K562 (cell line): Measurements from ENCODE around the gene CNTROB. TPM values are rescaled to one million over a fixed set of nuclear protein-coding genes. Genes with fewer than 3 reads are reported as not detected.

Source experiments
- BHLHE40 ChIP-seq: IDR thresholded peaks from 2 replicates; pipeline ENCODE4 v1.6.1; 2011; ENCODE audit warnings: low read length, improper control_type of control experiment
- CBX8 ChIP-seq: fragments of 200-600 bp; sonication (generic); IDR thresholded peaks from 2 replicates; pipeline ENCODE4 v1.6.1; 2012; ENCODE audit warnings: borderline replicate concordance, mixed run types, low read depth, mild to moderate bottlenecking, moderate library complexity, mixed read lengths, low read length, control low read depth, inconsistent platforms; ENCODE audit not compliant: poor library complexity, severe bottlenecking; ENCODE audit errors: extremely low read depth
- ELK1 ChIP-seq: sonication (generic); formaldehyde crosslinking; IDR thresholded peaks from 2 replicates; pipeline ENCODE4 v1.8.1; 2022; ENCODE audit warnings: missing genetic modification reagents
- FOXP4 ChIP-seq: sonication (generic); formaldehyde crosslinking; IDR thresholded peaks from 2 replicates; pipeline ENCODE4 v1.8.0; 2022; ENCODE audit warnings: mild to moderate bottlenecking, missing genetic modification reagents, borderline replicate concordance
- MAFF ChIP-seq: IDR thresholded peaks from 2 replicates; pipeline ENCODE4 v1.6.1; 2012; ENCODE audit warnings: low read length, improper control_type of control experiment
- MBD1 ChIP-seq: fragments of 250-450 bp; sonication (Bioruptor Pico); IDR thresholded peaks from 2 replicates; pipeline ENCODE4 v1.8.0; 2022; ENCODE audit warnings: inconsistent platforms
- MXI1 ChIP-seq: IDR thresholded peaks from 2 replicates; pipeline ENCODE4 v1.6.1; 2011; ENCODE audit warnings: low read depth, mild to moderate bottlenecking, improper control_type of control experiment, low read length
- NUFIP1 ChIP-seq: fragments of 450-650 bp; IDR thresholded peaks from 2 replicates; pipeline ENCODE4 v1.6.1; 2018; ENCODE audit not compliant: partially characterized antibody
- POLR2AphosphoS2 ChIP-seq: IDR thresholded peaks from 2 replicates; pipeline ENCODE4 v1.6.1; 2012; ENCODE audit warnings: low read length, improper control_type of control experiment
- SMARCA5 ChIP-seq: fragments of 450-650 bp; IDR thresholded peaks from 2 replicates; pipeline ENCODE4 v1.6.1; 2016
- STAT6 ChIP-seq: sonication (generic); formaldehyde crosslinking; IDR thresholded peaks from 2 replicates; pipeline ENCODE4 v1.8.1; 2023; ENCODE audit warnings: mild to moderate bottlenecking, missing genetic modification reagents
- TAF15 ChIP-seq: fragments of 200-400 bp; formaldehyde crosslinking; IDR thresholded peaks from 2 replicates; pipeline ENCODE4 v1.6.1; 2017; ENCODE audit warnings: mild to moderate bottlenecking, low read depth, low read length, moderate library complexity
- TRIM28 ChIP-seq: fragments of 450-650 bp; IDR thresholded peaks from 2 replicates; pipeline ENCODE4 v1.6.1; 2017
- YY1 ChIP-seq, 3 experiments: IDR thresholded peaks; 2 replicates each; pipeline ENCODE4 v1.6.1; 2011; ENCODE audit warnings: low read length in 2 of 3, mild to moderate bottlenecking in 2 of 3, moderate library complexity in 2 of 3, borderline replicate concordance in 1 of 3, control low read depth in 1 of 3, low read depth in 1 of 3; ENCODE audit not compliant: insufficient read depth in 3 of 3, insufficient replicate concordance in 2 of 3, control insufficient read depth in 1 of 3, insufficient read length in 1 of 3; ENCODE audit errors: extremely low read depth in 1 of 3
- ZBTB33 ChIP-seq: sonication (generic); formaldehyde crosslinking; IDR thresholded peaks from 2 replicates; pipeline ENCODE4 v1.8.1; 2023; ENCODE audit warnings: mild to moderate bottlenecking, missing genetic modification reagents
- ZBTB8A ChIP-seq: fragments of 450-650 bp; IDR thresholded peaks from 2 replicates; pipeline ENCODE4 v1.6.1; 2018; ENCODE audit warnings: mild to moderate bottlenecking, moderate library complexity; ENCODE audit not compliant: partially characterized antibody
- ZNF143 ChIP-seq: sonication (generic); formaldehyde crosslinking; IDR thresholded peaks from 2 replicates; pipeline ENCODE4 v1.9.0; 2022; ENCODE audit warnings: mild to moderate bottlenecking, missing genetic modification reagents
- polyA plus RNA-seq, 8 experiments: library from polyadenylated mRNA; depleted of rRNA in 4 of 8; stranded (reverse) in 5 of 8; unstranded in 3 of 8; fragments of >200 nt; fragmentation: Nextera tagmentation in 2 of 8; fragmentation: Illumina TruSeq in 1 of 8; extraction: Ambion mirVana in 2 of 8; extraction: Trizol in 1 of 8; gene quantifications; 2 replicates each; pipeline versions ENCODE4 v1.2.1 to v1.2.3, GENCODE V29; 2011 to 2014; ENCODE audit warnings: inconsistent platforms in 1 of 8, missing spikeins in 1 of 8
- total RNA-seq, 7 experiments: library from RNA; depleted of rRNA in 6 of 7; stranded (reverse); fragments of >200 nt in 6 of 7; fragmentation: Illumina TruSeq in 2 of 7; extraction: Trizol in 2 of 7; gene quantifications; 2 replicates each; pipeline versions ENCODE4 v1.2.1 to v1.2.3, GENCODE V29; 2011 to 2021; ENCODE audit warnings: low replicate concordance in 1 of 7
- TF ChIP-seq, protein P1 (sequence below): fragments of 250-450 bp; sonication (Bioruptor Pico); IDR thresholded peaks from 2 replicates; pipeline ENCODE4 v1.8.0; 2022; ENCODE audit warnings: moderate library complexity, mild to moderate bottlenecking, inconsistent platforms

CNTROB gene
- total and polyA plus RNA-seq, 9 of the 15 experiments (the other 6 are each of a cell fraction or from before 2014, with no cell fraction given) = 1.9 to 33.3 (median 23.0) TPM

GRCh38 chr17:7916385-7916682 is 15.7 kb upstream of the CNTROB start (continued):
- TF ChIP-seq MXI1 = no peak
- TF ChIP-seq NUFIP1 = no peak
- TF ChIP-seq TAF15 = no peak
- no peak for TF ChIP-seq MBD1 (CRISPR knock-in tag)
- TF ChIP-seq BHLHE40 = peak; percentile 95; the same call in 1 of the 2 replicates
- TF ChIP-seq MAFF = no peak
- TF ChIP-seq ZBTB33 (CRISPR knock-in tag) = 0 out of 2 replicates have a peak, but pooled peaks have one; percentile 5
- TF ChIP-seq YY1 (IDR thresholded peaks at IDR 0.05; ENCODE audit: borderline replicate concordance in 1 of 3, control insufficient read depth in 1 of 3, extremely low read depth in 1 of 3, insufficient read depth in 3 of 3, insufficient read length in 1 of 3, insufficient replicate concordance in 2 of 3, low read depth in 1 of 3, low read length in 2 of 3) = peak in 1 of 3 experiments; percentile 49
- no peak for TF ChIP-seq ZBTB8A
- TF ChIP-seq TRIM28 = no peak
- TF ChIP-seq ELK1 = no peak
- 0 out of 2 replicates have a peak, but pooled peaks have one; percentile 15 for TF ChIP-seq FOXP4 (CRISPR knock-in tag)
- no peak for TF ChIP-seq POLR2AphosphoS2
- TF ChIP-seq SMARCA5 = no peak
- TF ChIP-seq ZNF143 (CRISPR knock-in tag) = no peak
- no peak for TF ChIP-seq CBX8
- TF ChIP-seq, protein P1, sequence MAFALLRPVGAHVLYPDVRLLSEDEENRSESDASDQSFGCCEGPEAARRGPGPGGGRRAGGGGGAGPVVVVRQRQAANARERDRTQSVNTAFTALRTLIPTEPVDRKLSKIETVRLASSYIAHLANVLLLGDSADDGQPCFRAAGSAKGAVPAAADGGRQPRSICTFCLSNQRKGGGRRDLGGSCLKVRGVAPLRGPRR (CRISPR knock-in tag) = no peak
- no peak for TF ChIP-seq STAT6 (CRISPR knock-in tag)
